Osteoblast (primary cell): ENCODE results near the gene EZH1. TPM values are rescaled to one million over a fixed set of nuclear protein-coding genes. Genes with fewer than 3 reads are reported as not detected.

Experiments
- DNase-seq: peaks from one replicate; pipeline ENCODE4 v3.0.0; 2011; ENCODE audit warnings: low spot score, mixed read lengths; ENCODE audit not compliant: insufficient read length; ENCODE audit errors: missing footprints
- H2AFZ ChIP-seq: 2 replicates; pipeline ENCODE4 v1.6.0; 2011; ENCODE audit warnings: mild to moderate bottlenecking, low read length
- H3K27ac ChIP-seq: 2 replicates; pipeline ENCODE4 v1.5.1; 2011; ENCODE audit warnings: mild to moderate bottlenecking, low read depth, low read length, moderate library complexity
- H3K27me3 ChIP-seq: 2 replicates; pipeline ENCODE4 v1.6.0; 2012; ENCODE audit warnings: mild to moderate bottlenecking, control low read depth, inconsistent platforms, low read length, moderate library complexity; ENCODE audit not compliant: insufficient read depth
- H3K36me3 ChIP-seq: 2 replicates; pipeline ENCODE4 v1.5.1; 2011; ENCODE audit warnings: mild to moderate bottlenecking, low read length, control low read depth, moderate library complexity; ENCODE audit not compliant: insufficient read depth
- H3K4me1 ChIP-seq: 2 replicates; pipeline ENCODE4 v1.5.1; 2011; ENCODE audit warnings: mild to moderate bottlenecking, low read length, control low read depth, moderate library complexity; ENCODE audit not compliant: insufficient read depth
- H3K4me2 ChIP-seq: 2 replicates; pipeline ENCODE4 v1.6.0; 2011; ENCODE audit warnings: mild to moderate bottlenecking, low read length; ENCODE audit not compliant: insufficient read depth
- H3K4me3 ChIP-seq: fragments of 200-600 bp; sonication (generic); 3 replicates; pipeline ENCODE4 v1.5.1; 2012; ENCODE audit warnings: mild to moderate bottlenecking, low read length, inconsistent platforms; ENCODE audit not compliant: insufficient read depth
- H3K79me2 ChIP-seq: 2 replicates; pipeline ENCODE4 v1.6.0; 2012; ENCODE audit warnings: mild to moderate bottlenecking, low read length, control low read depth, inconsistent platforms; ENCODE audit not compliant: insufficient read depth
- H3K9me3 ChIP-seq: 2 replicates; pipeline ENCODE4 v1.5.1; 2011; ENCODE audit warnings: low read depth, low read length, control low read depth
- H4K20me1 ChIP-seq: 2 replicates; pipeline ENCODE4 v1.6.0; 2012; ENCODE audit warnings: mild to moderate bottlenecking, low read length, control low read depth; ENCODE audit not compliant: insufficient read depth
- total RNA-seq: library from RNA; depleted of rRNA; stranded (reverse); fragments of >200 nt; gene quantifications from 2 replicates; pipeline ENCODE4 v1.2.3, GENCODE V29; 2012
- TF ChIP-seq, protein P1 (sequence below): IDR thresholded peaks from 2 replicates; pipeline ENCODE4 v1.5.1; 2011; ENCODE audit warnings: mild to moderate bottlenecking, low read depth, low read length, moderate library complexity; ENCODE audit errors: extremely low read depth

Gene EZH1
- total RNA-seq, 1 donor: 30.8 TPM

DNA sequence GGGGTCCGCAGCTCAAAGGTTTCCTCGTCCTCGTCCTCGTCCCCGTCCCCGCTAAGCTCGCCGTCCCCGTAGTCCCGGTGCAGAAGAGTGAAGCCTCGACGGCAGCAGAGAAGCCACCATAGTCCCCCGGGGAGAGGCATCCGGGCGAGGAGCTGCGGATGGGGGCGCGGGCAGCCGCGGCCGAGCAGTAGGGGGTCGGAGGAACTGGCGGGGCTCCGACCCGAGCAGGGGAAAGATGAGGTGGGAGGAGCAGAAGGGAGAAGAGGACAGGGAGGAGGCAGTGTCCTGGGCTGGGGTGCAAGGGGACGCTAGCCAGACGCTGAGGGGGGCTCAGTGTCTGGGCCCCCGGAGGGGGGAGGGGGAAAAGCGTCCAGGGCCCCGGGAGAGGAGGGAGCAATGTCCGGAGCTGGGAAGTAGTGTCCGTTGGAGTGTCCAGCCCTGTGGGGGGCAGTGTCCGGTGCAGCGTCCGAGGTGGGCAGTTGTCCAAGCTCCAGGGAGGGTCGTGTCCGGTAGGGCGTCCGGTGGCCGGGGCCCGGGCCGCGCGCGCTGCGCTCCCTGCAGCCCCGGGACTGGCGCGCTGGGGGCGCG, 68.3 kb downstream of the EZH1 start, which contains the start of gene PLEKHH3:
Gene PLEKHH3 (minus strand): TSS at position 571 of the 588 bp plus-strand sequence. CDS start 431 bp downstream, at position 140.
- peak within 1 kb of the TSS; percentile 92 for H2AFZ ChIP-seq
- no peaks in the 10 kb centered on the region for H3K27me3 ChIP-seq
- H3K36me3 ChIP-seq: peaks cover 21% of the 10 kb centered on the region
- H3K4me2 ChIP-seq: peak within 1 kb of the TSS; percentile 97
- peak within 1 kb of the TSS; percentile 94 for H3K27ac ChIP-seq
- H3K9me3 ChIP-seq: no peaks in the 10 kb centered on the region
- peaks cover 43% of the 10 kb centered on the region for H3K4me1 ChIP-seq
- TF ChIP-seq, protein P1, sequence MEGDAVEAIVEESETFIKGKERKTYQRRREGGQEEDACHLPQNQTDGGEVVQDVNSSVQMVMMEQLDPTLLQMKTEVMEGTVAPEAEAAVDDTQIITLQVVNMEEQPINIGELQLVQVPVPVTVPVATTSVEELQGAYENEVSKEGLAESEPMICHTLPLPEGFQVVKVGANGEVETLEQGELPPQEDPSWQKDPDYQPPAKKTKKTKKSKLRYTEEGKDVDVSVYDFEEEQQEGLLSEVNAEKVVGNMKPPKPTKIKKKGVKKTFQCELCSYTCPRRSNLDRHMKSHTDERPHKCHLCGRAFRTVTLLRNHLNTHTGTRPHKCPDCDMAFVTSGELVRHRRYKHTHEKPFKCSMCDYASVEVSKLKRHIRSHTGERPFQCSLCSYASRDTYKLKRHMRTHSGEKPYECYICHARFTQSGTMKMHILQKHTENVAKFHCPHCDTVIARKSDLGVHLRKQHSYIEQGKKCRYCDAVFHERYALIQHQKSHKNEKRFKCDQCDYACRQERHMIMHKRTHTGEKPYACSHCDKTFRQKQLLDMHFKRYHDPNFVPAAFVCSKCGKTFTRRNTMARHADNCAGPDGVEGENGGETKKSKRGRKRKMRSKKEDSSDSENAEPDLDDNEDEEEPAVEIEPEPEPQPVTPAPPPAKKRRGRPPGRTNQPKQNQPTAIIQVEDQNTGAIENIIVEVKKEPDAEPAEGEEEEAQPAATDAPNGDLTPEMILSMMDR: peak; percentile 10
- H3K4me3 ChIP-seq: peak within 1 kb of the TSS; percentile 96
- DNase-seq: no peak
- peaks cover 34% of the 10 kb centered on the region for H3K79me2 ChIP-seq
- peaks cover 32% of the 10 kb centered on the region for H4K20me1 ChIP-seq

DNA sequence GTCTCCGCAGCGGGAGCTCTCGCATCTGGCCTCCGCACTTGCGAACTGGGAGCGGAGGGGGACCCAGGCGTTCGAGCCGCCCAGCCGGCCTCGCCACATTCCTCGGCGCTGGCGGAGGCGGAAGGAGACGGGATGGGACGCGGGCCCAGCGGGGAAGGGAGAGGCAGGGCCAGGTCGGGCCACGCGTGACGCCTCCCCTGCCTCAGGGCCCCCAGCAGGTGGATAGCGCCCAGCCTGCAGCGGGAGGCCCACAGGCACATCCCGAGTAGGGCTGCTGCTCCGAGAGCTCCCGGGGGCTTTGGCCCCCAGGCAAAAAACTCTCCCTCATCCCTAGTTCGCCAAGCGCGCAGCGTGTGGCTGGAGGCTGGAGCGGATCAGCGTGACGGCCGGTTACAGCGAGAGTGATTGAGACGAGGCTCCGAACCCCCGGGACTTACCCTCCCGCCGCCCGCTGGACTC, 68.8 kb downstream of the EZH1 start:
- H3K27me3 ChIP-seq: no peaks in the 10 kb centered on the region
- H3K4me1 ChIP-seq: peaks cover 42% of the 10 kb centered on the region
- TF ChIP-seq, protein P1: no peak
- peaks cover 26% of the 10 kb centered on the region for H3K36me3 ChIP-seq
- peak overlapping the region; percentile 71 for H3K27ac ChIP-seq
- no peaks in the 10 kb centered on the region for H3K9me3 ChIP-seq
- peaks cover 34% of the 10 kb centered on the region for H3K79me2 ChIP-seq
- peaks cover 37% of the 10 kb centered on the region for H4K20me1 ChIP-seq
- DNase-seq: peak; percentile 98
- peak overlapping the region; percentile 70 for H2AFZ ChIP-seq
- peak overlapping the region; percentile 97 for H3K4me2 ChIP-seq
- peak overlapping the region; percentile 96 for H3K4me3 ChIP-seq

DNA sequence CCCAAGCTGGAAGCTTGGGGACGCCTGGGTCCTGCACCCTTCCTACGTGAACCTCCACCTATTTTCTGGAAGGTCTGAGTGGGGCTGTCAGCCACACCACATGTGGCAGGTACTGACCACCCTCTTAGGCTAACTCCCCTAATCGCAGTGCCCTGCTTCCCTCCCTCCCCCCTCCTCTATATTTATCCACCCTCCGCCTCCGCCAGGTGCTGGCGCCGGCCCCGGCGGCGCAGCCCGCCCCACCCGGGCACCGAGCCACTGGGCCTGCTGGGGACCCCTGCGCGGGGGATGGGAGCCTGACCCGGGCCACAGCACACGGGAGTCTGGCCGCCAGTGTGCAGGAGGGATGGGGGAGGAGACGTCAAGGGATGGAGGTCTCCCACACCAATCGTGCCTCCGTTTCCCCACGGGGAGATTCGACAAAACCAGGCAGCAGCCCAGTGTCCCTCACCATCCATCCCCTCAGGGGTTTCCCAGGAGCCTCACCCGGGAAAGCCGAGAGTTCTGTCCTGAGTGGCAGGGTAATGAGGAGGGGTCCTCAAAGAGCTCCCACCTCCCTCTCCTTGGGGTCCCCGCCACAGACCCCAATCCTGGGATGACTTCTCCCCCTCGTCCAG, 69.4 kb downstream of the EZH1 start:
- Histone ChIP-seq H2AFZ (no peak overlapping the region), H3K4me1 (peaks cover 40% of the 10 kb centered on the region), H4K20me1 (peaks cover 38% of the 10 kb centered on the region), H3K36me3 (peaks cover 29% of the 10 kb centered on the region), H3K27me3 (no peaks in the 10 kb centered on the region), H3K79me2 (peaks cover 34% of the 10 kb centered on the region), H3K4me3 (peak overlapping the region; percentile 96), H3K27ac (peak overlapping the region; percentile 71), H3K9me3 (no peaks in the 10 kb centered on the region), H3K4me2 (peak overlapping the region; percentile 97)
- peak; percentile 94 for DNase-seq
- TF ChIP-seq, protein P1: no peak

DNA sequence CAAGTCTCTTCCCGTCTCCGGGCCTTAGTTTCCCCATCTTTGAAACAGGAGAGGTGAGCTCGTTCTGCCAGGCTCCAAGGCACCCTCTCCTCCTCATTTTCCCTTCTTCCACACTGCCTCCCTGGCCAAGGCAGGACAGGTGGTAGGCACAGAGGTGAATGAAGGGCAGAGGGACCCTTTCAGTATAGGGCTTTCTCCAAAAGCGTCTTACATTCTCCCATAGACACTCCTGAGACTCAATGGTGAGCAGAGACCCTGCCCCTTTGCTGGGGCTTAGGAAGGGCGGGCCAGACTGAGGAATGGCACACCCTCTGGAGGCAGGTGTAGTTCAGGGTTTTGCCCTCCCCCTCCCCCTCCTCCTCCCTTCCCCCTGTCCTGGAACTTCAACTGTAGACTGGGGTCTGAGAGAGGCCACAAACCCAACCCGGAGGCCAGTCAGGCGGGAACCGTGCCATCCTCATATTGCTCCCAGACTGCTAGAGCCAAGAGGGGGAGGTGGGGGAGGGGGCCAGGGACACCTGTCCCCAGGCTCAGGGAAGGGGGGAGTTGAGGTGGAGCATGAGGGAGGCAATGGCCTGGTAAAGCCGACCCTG, 70.0 kb downstream of the EZH1 start:
- no peaks in the 10 kb centered on the region for H3K27me3 ChIP-seq
- H3K79me2 ChIP-seq: peaks cover 34% of the 10 kb centered on the region
- H3K4me1 ChIP-seq: peaks cover 34% of the 10 kb centered on the region
- TF ChIP-seq, protein P1: no peak
- H3K27ac ChIP-seq: no peak overlapping the region
- no peaks in the 10 kb centered on the region for H3K9me3 ChIP-seq
- H3K4me2 ChIP-seq: peak overlapping the region; percentile 97
- H3K4me3 ChIP-seq: peak overlapping the region; percentile 96
- peak; percentile 94 for DNase-seq
- peaks cover 38% of the 10 kb centered on the region for H4K20me1 ChIP-seq
- peaks cover 32% of the 10 kb centered on the region for H3K36me3 ChIP-seq
- H2AFZ ChIP-seq: no peak overlapping the region
